ENCODE data around the gene ZNF335.

DNA sequence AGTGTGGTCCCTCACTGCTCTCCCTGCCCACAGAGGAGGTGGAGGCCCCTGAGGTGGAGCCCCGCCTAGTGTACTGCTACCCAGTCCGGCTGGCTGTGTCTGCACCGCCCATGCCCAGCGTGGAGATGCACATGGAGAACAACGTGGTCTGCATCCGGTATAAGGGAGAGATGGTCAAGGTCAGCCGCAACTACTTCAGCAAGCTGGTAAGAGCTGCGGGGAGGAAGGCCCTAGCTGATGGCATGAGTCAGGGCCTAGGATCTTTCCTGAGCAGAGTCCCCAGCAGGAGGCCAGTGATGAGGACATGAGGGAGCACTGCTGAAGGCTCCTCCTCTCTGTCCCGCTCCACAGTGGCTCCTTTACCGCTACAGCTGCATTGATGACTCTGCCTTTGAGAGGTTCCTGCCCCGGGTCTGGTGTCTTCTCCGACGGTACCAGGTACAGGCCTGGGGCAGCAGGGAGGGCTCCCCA, 26.3 kb downstream of the ZNF335 start:
- TF ChIP-seq ZFP30 (CRISPR knock-in tag; IDR thresholded peaks at IDR 0.05) (no peak), ZNF8 (CRISPR knock-in tag; IDR thresholded peaks at IDR 0.05) (no peak), RARB (CRISPR knock-in tag; IDR thresholded peaks at IDR 0.05) (no peak), CSDC2 (CRISPR knock-in tag; IDR thresholded peaks at IDR 0.05) (no peak), ISL1 (CRISPR knock-in tag; IDR thresholded peaks at IDR 0.05) (no peak), ZFP3 (CRISPR knock-in tag; IDR thresholded peaks at IDR 0.05) (no peak)
- TF ChIP-seq, protein P1, sequence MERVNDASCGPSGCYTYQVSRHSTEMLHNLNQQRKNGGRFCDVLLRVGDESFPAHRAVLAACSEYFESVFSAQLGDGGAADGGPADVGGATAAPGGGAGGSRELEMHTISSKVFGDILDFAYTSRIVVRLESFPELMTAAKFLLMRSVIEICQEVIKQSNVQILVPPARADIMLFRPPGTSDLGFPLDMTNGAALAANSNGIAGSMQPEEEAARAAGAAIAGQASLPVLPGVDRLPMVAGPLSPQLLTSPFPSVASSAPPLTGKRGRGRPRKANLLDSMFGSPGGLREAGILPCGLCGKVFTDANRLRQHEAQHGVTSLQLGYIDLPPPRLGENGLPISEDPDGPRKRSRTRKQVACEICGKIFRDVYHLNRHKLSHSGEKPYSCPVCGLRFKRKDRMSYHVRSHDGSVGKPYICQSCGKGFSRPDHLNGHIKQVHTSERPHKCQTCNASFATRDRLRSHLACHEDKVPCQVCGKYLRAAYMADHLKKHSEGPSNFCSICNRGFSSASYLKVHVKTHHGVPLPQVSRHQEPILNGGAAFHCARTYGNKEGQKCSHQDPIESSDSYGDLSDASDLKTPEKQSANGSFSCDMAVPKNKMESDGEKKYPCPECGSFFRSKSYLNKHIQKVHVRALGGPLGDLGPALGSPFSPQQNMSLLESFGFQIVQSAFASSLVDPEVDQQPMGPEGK (CRISPR knock-in tag; IDR thresholded peaks at IDR 0.05; ENCODE audit: borderline replicate concordance): no peak
